H1 (cell line): ENCODE measurements around the gene SAMD9.

ENCODE experiments used
- CREB1 ChIP-seq: IDR thresholded peaks from 2 replicates; pipeline ENCODE4 v1.6.1; 2012; ENCODE audit warnings: inconsistent platforms
- CTCF ChIP-seq, 3 experiments: IDR thresholded peaks; 1 replicate in 2 of 3; 2 replicates in 1 of 3; pipeline versions ENCODE4 v1.5.1 to v1.6.1; 2011; ENCODE audit warnings: low read length in 3 of 3, mild to moderate bottlenecking in 3 of 3, inconsistent platforms in 2 of 3, low read depth in 1 of 3, moderate library complexity in 1 of 3; ENCODE audit not compliant: insufficient read depth in 1 of 3; ENCODE audit errors: control extremely low read depth in 1 of 3
- MAFK ChIP-seq: IDR thresholded peaks from 2 replicates; pipeline ENCODE4 v1.6.1; 2012; ENCODE audit warnings: low read depth, mild to moderate bottlenecking, improper control_type of control experiment, low read length
- POLR2AphosphoS5 ChIP-seq: IDR thresholded peaks from 2 replicates; pipeline ENCODE4 v1.6.1; 2011; ENCODE audit warnings: low read depth, low read length
- SIN3A ChIP-seq, 2 experiments: IDR thresholded peaks in 1 of 2; conservative IDR thresholded peaks in 1 of 2; 2 replicates each; pipeline ENCODE4 v1.6.1; 2011 to 2012; ENCODE audit warnings: low read length in 2 of 2, improper control_type of control experiment in 1 of 2, low read depth in 1 of 2, mild to moderate bottlenecking in 1 of 2
- ZNF274 ChIP-seq: IDR thresholded peaks from 2 replicates; pipeline ENCODE4 v1.7.0; 2012; ENCODE audit warnings: low read length, borderline replicate concordance; ENCODE audit errors: extremely low read depth
- TF ChIP-seq, protein P1 (sequence below): IDR thresholded peaks from 2 replicates; pipeline ENCODE4 v1.6.1; 2011; ENCODE audit warnings: low read length, improper control_type of control experiment

- no peak for TF ChIP-seq ZNF274
- no peak for TF ChIP-seq MAFK
- no peak for TF ChIP-seq CREB1
- no peak for TF ChIP-seq SIN3A (conservative IDR thresholded peaks at IDR 0.05 in 1 of 2, IDR thresholded peaks at IDR 0.05 in 1 of 2; ENCODE audit: low read depth in 1 of 2, low read length in 2 of 2)
- TF ChIP-seq POLR2AphosphoS5, result no peak
- TF ChIP-seq, protein P1, sequence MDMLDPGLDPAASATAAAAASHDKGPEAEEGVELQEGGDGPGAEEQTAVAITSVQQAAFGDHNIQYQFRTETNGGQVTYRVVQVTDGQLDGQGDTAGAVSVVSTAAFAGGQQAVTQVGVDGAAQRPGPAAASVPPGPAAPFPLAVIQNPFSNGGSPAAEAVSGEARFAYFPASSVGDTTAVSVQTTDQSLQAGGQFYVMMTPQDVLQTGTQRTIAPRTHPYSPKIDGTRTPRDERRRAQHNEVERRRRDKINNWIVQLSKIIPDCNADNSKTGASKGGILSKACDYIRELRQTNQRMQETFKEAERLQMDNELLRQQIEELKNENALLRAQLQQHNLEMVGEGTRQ, result no peak
- TF ChIP-seq CTCF (IDR thresholded peaks at IDR 0.05; ENCODE audit: control extremely low read depth in 1 of 3, insufficient read depth in 1 of 3, low read depth in 1 of 3, low read length in 3 of 3), result no peak
Observed at GRCh38 chr7:93119191-93119905, 1.6 kb upstream of the SAMD9 start.
